Endothelial cell of umbilical vein (primary cell): ENCODE results near the gene IFI35. TPM values are rescaled to one million over a fixed set of nuclear protein-coding genes. Genes with fewer than 3 reads are reported as not detected.
"Not testable (repeated sequence)": the region's sequence is repeated elsewhere in the genome, so short reads cannot be mapped to it uniquely, and the experiment has no call there.

Source experiments
- BruUV-seq: library from RNA; stranded (reverse); fragments of 400-500 nt; replicated peaks from 2 replicates; lab custom pipeline; 2021; lab: Mats Ljungman, UMichigan
- CTCF ChIA-PET: fragments of 300-600, 350-600 bp; sonication (Branson Sonifier 250); formaldehyde crosslinking; loops from one replicate; lab custom pipeline; 2021; ENCODE audit warnings: antibody characterized with exemption, inconsistent platforms; lab: Charles Lee
- POLR2A ChIA-PET: fragments of 300-600, 350-600 bp; sonication (Branson Sonifier 250); formaldehyde crosslinking; loops from one replicate; lab custom pipeline; 2021; ENCODE audit warnings: antibody characterized with exemption, inconsistent platforms; lab: Charles Lee
- DNase-seq: peaks from one replicate; pipeline ENCODE4 v3.0.0-alpha.2; 2011; ENCODE audit warnings: low read depth, low spot score
- FAIRE-seq: peaks from 2 replicates; lab custom pipeline; 2011; peaks lifted over from hg19 to GRCh38; lab: Jason Lieb, UNC
- H2AFZ ChIP-seq: 2 replicates; pipeline ENCODE4 v1.6.0; 2012; ENCODE audit warnings: low read depth, low read length, control low read depth, inconsistent platforms
- H3K27ac ChIP-seq: 2 replicates; pipeline ENCODE4 v1.5.1; 2011; ENCODE audit warnings: low read depth, mild to moderate bottlenecking, control low read depth, low read length, moderate library complexity; ENCODE audit not compliant: insufficient read depth
- H3K27me3 ChIP-seq, 2 experiments: 2 replicates each; pipeline versions ENCODE4 v1.6.0 to v1.6.1; 2011; ENCODE audit warnings: low read length in 2 of 2, mixed read lengths in 1 of 2; ENCODE audit not compliant: control insufficient read depth in 2 of 2, insufficient read depth in 2 of 2
- H3K36me3 ChIP-seq, 2 experiments: 2 replicates in 1 of 2; 3 replicates in 1 of 2; pipeline ENCODE4 v1.5.1; 2011; ENCODE audit warnings: low read length in 2 of 2, mild to moderate bottlenecking in 1 of 2, moderate library complexity in 1 of 2; ENCODE audit not compliant: control insufficient read depth in 2 of 2, insufficient read depth in 2 of 2; ENCODE audit errors: extremely low read depth in 1 of 2
- H3K4me1 ChIP-seq: 3 replicates; pipeline ENCODE4 v1.5.1; 2011; ENCODE audit warnings: mild to moderate bottlenecking, low read length; ENCODE audit not compliant: control insufficient read depth, insufficient read depth; ENCODE audit errors: extremely low read depth
- H3K4me2 ChIP-seq: 2 replicates; pipeline ENCODE4 v1.6.1; 2011; ENCODE audit warnings: low read length, control low read depth, mixed read lengths; ENCODE audit not compliant: insufficient read depth
- H3K4me3 ChIP-seq, 3 experiments: fragments of 200-600 bp in 1 of 3; sonication (generic), shearing (Covaris generic) in 1 of 3; replicated peaks in 1 of 3; 2 replicates each; pipeline ENCODE4 v1.5.1; 2011 to 2016; ENCODE audit warnings: control low read depth in 3 of 3, low read length in 3 of 3, mild to moderate bottlenecking in 2 of 3, inconsistent platforms in 1 of 3, low read depth in 1 of 3, moderate library complexity in 1 of 3; ENCODE audit not compliant: insufficient read depth in 1 of 3
- H3K79me2 ChIP-seq: 2 replicates; pipeline ENCODE4 v1.6.0; 2012; ENCODE audit warnings: low read length, inconsistent platforms; ENCODE audit not compliant: control insufficient read depth, insufficient read depth
- H3K9ac ChIP-seq: replicated peaks from 2 replicates; pipeline ENCODE3; 2011; ENCODE audit warnings: low read length, control low read depth; ENCODE audit not compliant: insufficient read depth; ENCODE audit errors: extremely low read depth
- H3K9me1 ChIP-seq: replicated peaks from 3 replicates; pipeline ENCODE4 v1.6.0; 2011; ENCODE audit warnings: mild to moderate bottlenecking, low read length; ENCODE audit not compliant: control insufficient read depth, insufficient read depth; ENCODE audit errors: extremely low read depth
- H3K9me3 ChIP-seq: replicated peaks from 2 replicates; pipeline ENCODE4 v1.5.1; 2012; ENCODE audit warnings: low read length, inconsistent platforms; ENCODE audit not compliant: control insufficient read depth, insufficient read depth
- H4K20me1 ChIP-seq: replicated peaks from 2 replicates; pipeline ENCODE3; 2011; ENCODE audit warnings: mild to moderate bottlenecking, low read length; ENCODE audit not compliant: control insufficient read depth, insufficient read depth; ENCODE audit errors: extremely low read depth
- CTCF ChIP-seq, 2 donors: IDR thresholded peaks; 1 replicate in 1 of 2; 2 replicates in 1 of 2; pipeline ENCODE4 v1.5.1; 2011; ENCODE audit warnings: low read length in 2 of 2, mild to moderate bottlenecking in 2 of 2, moderate library complexity in 2 of 2, control low read depth in 1 of 2, inconsistent platforms in 1 of 2, low read depth in 1 of 2; ENCODE audit not compliant: insufficient read depth in 1 of 2; ENCODE audit errors: extremely low read depth in 1 of 2
- EZH2 ChIP-seq: IDR thresholded peaks from 2 replicates; pipeline ENCODE4 v1.6.1; 2012; ENCODE audit warnings: borderline replicate concordance, low read depth, mild to moderate bottlenecking, moderate library complexity, low read length, inconsistent platforms; ENCODE audit not compliant: severe bottlenecking
- FOS ChIP-seq: IDR thresholded peaks from 2 replicates; pipeline ENCODE4 v1.6.1; 2011; ENCODE audit warnings: mild to moderate bottlenecking, low read length, moderate library complexity, borderline replicate concordance; ENCODE audit not compliant: insufficient read depth
- GATA2 ChIP-seq: IDR thresholded peaks from 2 replicates; pipeline ENCODE4 v1.7.0; 2011; ENCODE audit warnings: low read depth, mild to moderate bottlenecking, moderate library complexity, mixed read lengths, low read length; ENCODE audit not compliant: insufficient read length, insufficient read depth
- JUN ChIP-seq: IDR thresholded peaks from 2 replicates; pipeline ENCODE4 v1.6.1; 2011; ENCODE audit warnings: borderline replicate concordance, low read depth; ENCODE audit not compliant: insufficient read length, insufficient read depth
- MYC ChIP-seq: IDR thresholded peaks from one replicate; pipeline ENCODE4 v1.6.1; 2011; ENCODE audit warnings: mild to moderate bottlenecking, low read depth, low read length
- POLR2A ChIP-seq: IDR thresholded peaks from 2 replicates; pipeline ENCODE4 v1.6.1; 2012; ENCODE audit warnings: low read depth, mild to moderate bottlenecking, control low read depth, low read length
- POLR2AphosphoS5 ChIP-seq: IDR thresholded peaks from 2 replicates; pipeline ENCODE4 v1.6.1; 2012; ENCODE audit warnings: low read depth, mild to moderate bottlenecking, control low read depth, low read length, moderate library complexity; ENCODE audit not compliant: insufficient read depth
- dilution Hi-C: fragments of 300-500 bp; cut with MboI; formaldehyde crosslinking; loops from one replicate; pipeline ENCODE4 v1.15.0; 2019; ENCODE audit warnings: low sequenced_read_pairs; ENCODE audit not compliant: extremely low pct_ligation_motif_present
- intact Hi-C: fragments of 100-400 bp; cut with micrococcal nuclease; formaldehyde crosslinking; loops from one replicate; pipeline ENCODE4 v1.10.0; 2022
- polyA plus RNA-seq, 4 experiments: library from polyadenylated mRNA; depleted of rRNA in 3 of 4; stranded (reverse) in 3 of 4; unstranded in 1 of 4; fragments of >200 nt; gene quantifications; 2 replicates each; pipeline versions ENCODE4 v1.2.1 to v1.2.3, GENCODE V29; 2011 to 2012; ENCODE audit warnings: missing spikeins in 1 of 4
- total RNA-seq: library from RNA; stranded (reverse); gene quantifications from 2 replicates; pipeline ENCODE4 v1.2.3, GENCODE V29; 2021
- TF ChIP-seq, protein P1 (sequence below): IDR thresholded peaks from 2 replicates; pipeline ENCODE4 v1.6.1; 2011; ENCODE audit not compliant: insufficient read depth, insufficient read length

Gene IFI35
- total and polyA plus RNA-seq, 2 donors (not counting 3 experiments of a cell fraction or from before 2014, with no cell fraction given) = 11.1 to 22.5 TPM

GRCh38 chr17:43051969-43052368 lies 45.4 kb downstream of the IFI35 start:
- Histone ChIP-seq H3K4me1 (no peaks in the 10 kb centered on the region), H3K9ac (no peak overlapping the region), H3K79me2 (no peaks in the 10 kb centered on the region), H3K9me3 (no peaks in the 10 kb centered on the region), H3K36me3 (peaks cover 0 to 6% of the 10 kb centered on the region in 2 experiments), H2AFZ (no peak overlapping the region), H3K4me3 (no peak overlapping the region), H3K4me2 (no peak overlapping the region), H3K27ac (no peak overlapping the region), H3K9me1 (no peaks in the 10 kb centered on the region), H4K20me1 (no peaks in the 10 kb centered on the region), H3K27me3 (no peaks in the 10 kb centered on the region)
- POLR2A ChIA-PET = no interaction called here
- FAIRE-seq (no peak), DNase-seq (no peak)
- BruUV-seq = no TSS peak
- TF ChIP-seq POLR2AphosphoS5 = no peak
- no peak for TF ChIP-seq FOS
- no peak for TF ChIP-seq MYC
- no peak for TF ChIP-seq EZH2
- no peak for TF ChIP-seq POLR2A
- TF ChIP-seq JUN = no peak
- TF ChIP-seq, protein P1, sequence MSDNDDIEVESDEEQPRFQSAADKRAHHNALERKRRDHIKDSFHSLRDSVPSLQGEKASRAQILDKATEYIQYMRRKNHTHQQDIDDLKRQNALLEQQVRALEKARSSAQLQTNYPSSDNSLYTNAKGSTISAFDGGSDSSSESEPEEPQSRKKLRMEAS = no peak
- TF ChIP-seq GATA2 = no peak
- TF ChIP-seq CTCF (IDR thresholded peaks at IDR 0.05; ENCODE audit: extremely low read depth in 1 of 2, insufficient read depth in 1 of 2, low read depth in 1 of 2, low read length in 2 of 2) = no peak
- dilution Hi-C loops (no loop called here), intact Hi-C loops (no loop called here)
- CTCF ChIA-PET = interaction anchor here (0.9 kb wide), 1 partner anchor 22 kb away, joined by 3 read pairs; no protein-coding TSS in a partner anchor

GRCh38 chr17:43053008-43053407 lies 46.4 kb downstream of the IFI35 start:
- H3K9me3 ChIP-seq, H3K27me3 ChIP-seq, FAIRE-seq, H3K36me3 ChIP-seq, DNase-seq, H3K4me3 ChIP-seq, H4K20me1 ChIP-seq, H3K27ac ChIP-seq, H3K9ac ChIP-seq, H3K9me1 ChIP-seq, H2AFZ ChIP-seq, H3K79me2 ChIP-seq, CTCF ChIA-PET, H3K4me2 ChIP-seq, BruUV-seq, dilution Hi-C loops, H3K4me1 ChIP-seq, POLR2A ChIA-PET, intact Hi-C loops: not testable (repeated sequence)
